ENCODE results near the gene ARHGEF11. TPM values are rescaled to one million over a fixed set of nuclear protein-coding genes. Genes with fewer than 3 reads are reported as not detected.

Gene ARHGEF11
- total RNA-seq, 1 experiment from 2014 or later: 41.1 TPM

DNA sequence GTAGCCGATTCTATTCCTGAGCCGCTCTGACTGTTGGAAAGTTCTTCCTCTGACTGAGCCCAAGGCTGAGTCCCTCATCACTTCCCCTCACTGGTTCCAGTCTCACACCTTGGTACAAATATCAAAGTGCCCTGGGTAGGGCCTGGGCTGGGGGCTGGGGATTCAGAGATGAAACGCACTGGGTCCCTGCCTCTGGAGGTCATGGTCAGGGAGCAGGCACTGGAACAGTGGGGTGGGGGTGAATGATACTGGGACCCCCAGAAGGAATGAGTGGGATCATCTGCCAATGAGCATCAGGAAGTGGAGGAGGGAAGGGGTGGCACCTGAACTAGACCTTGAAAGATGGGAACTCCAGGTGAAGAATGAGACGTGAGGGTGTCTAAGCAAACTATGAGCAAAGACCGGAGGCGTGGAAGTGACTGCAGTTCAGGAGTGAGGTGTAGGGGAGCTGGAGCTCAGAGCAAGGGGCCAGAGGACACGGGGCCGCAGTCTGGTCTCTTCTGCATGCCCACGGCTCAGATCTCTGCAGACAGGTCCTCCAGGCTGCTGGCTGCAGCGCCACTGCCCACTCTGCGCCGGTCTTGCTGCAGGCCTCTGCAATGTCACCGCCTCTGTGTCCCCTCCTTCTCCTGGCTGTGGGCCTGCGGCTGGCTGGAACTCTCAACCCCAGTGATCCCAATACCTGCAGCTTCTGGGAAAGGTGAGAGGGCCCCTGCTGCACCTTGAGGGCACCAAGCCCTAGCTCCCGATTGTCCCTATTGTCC lies 142.0 kb downstream of the ARHGEF11 start:
- no peak overlapping the region for H3K4me2 ChIP-seq (ENCODE audit: insufficient read depth, insufficient read length, low read length)
- no peaks in the 10 kb centered on the region for H3K4me1 ChIP-seq (ENCODE audit: insufficient read depth, low read length)
- H4K8ac ChIP-seq (replicated peaks; ENCODE audit: insufficient read length, low read depth, low read length): no peak overlapping the region
- H4K20me1 ChIP-seq (ENCODE audit: control insufficient read depth, insufficient read depth, insufficient read length): no peaks in the 10 kb centered on the region
- H3T11ph ChIP-seq (ENCODE audit: low read length): no peak overlapping the region
- DNase-seq: no peak
- no peak overlapping the region for H2BK15ac ChIP-seq (ENCODE audit: low read depth, low read length)
- H3K56ac ChIP-seq (ENCODE audit: insufficient read length, low read depth, low read length): no peak overlapping the region
- no peaks in the 10 kb centered on the region for H3K9me3 Mint-ChIP-seq
- H2BK12ac ChIP-seq (ENCODE audit: insufficient read length, low read depth, low read length): no peak overlapping the region
- H2AFZ ChIP-seq (ENCODE audit: low read length): no peak overlapping the region
- no peaks in the 10 kb centered on the region for H3K79me1 ChIP-seq (ENCODE audit: insufficient read depth, low read depth, low read length, poor library complexity, severe bottlenecking)
- no peak overlapping the region for H2BK5ac ChIP-seq (ENCODE audit: insufficient read length, low read length)
- H4K5ac ChIP-seq (ENCODE audit: insufficient read length, low read depth, low read length): no peak overlapping the region
- no peaks in the 10 kb centered on the region for H3K79me2 ChIP-seq (ENCODE audit: insufficient read depth, low read length)
- H2BK20ac ChIP-seq (ENCODE audit: low read depth, low read length, poor library complexity, severe bottlenecking): no peak overlapping the region
- H3K27me3 Mint-ChIP-seq (ENCODE audit: low read depth): peaks cover 28% of the 10 kb centered on the region
- no peak overlapping the region for H3K18ac ChIP-seq (ENCODE audit: insufficient read length, low read depth, low read length)
- H2AK5ac ChIP-seq (ENCODE audit: insufficient read length, low read length): no peak overlapping the region
- no peak overlapping the region for H3K4ac ChIP-seq (ENCODE audit: low read depth, low read length)
- no peaks in the 10 kb centered on the region for H3K36me3 Mint-ChIP-seq (ENCODE audit: insufficient read depth in 1 of 3, low read depth in 3 of 3)
- H3K4me1 Mint-ChIP-seq: peaks cover 2 to 17% of the 10 kb centered on the region in 2 experiments
- WGBS (ENCODE audit: extremely low coverage, insufficient read length, low lambda C conversion rate): no CpG with 5 or more reads among the region's 15 CpGs
- H3K23me2 ChIP-seq (ENCODE audit: insufficient read length, low read depth, low read length, poor library complexity, severe bottlenecking): no peaks in the 10 kb centered on the region
- no peak overlapping the region for H3K27ac ChIP-seq (ENCODE audit: insufficient read length, low read depth, low read length)
- H3K14ac ChIP-seq (ENCODE audit: insufficient read depth, low read length): no peak overlapping the region
- no peak overlapping the region for H3K9ac ChIP-seq (ENCODE audit: extremely low read depth, insufficient read length, low read length)
- H3K4me3 Mint-ChIP-seq: no peak overlapping the region
- H3K23ac ChIP-seq (ENCODE audit: insufficient read length, low read depth, low read length): no peak overlapping the region
- H3K27ac Mint-ChIP-seq: no peak overlapping the region
- H2BK120ac ChIP-seq (ENCODE audit: low read depth, low read length, poor library complexity, severe bottlenecking): no peak overlapping the region
- H4K91ac ChIP-seq (ENCODE audit: insufficient read length, low read depth, low read length): no peak overlapping the region
- H3K9me3 ChIP-seq (ENCODE audit: control insufficient read depth, low read depth, low read length): no peaks in the 10 kb centered on the region
- TF ChIP-seq, protein P1, sequence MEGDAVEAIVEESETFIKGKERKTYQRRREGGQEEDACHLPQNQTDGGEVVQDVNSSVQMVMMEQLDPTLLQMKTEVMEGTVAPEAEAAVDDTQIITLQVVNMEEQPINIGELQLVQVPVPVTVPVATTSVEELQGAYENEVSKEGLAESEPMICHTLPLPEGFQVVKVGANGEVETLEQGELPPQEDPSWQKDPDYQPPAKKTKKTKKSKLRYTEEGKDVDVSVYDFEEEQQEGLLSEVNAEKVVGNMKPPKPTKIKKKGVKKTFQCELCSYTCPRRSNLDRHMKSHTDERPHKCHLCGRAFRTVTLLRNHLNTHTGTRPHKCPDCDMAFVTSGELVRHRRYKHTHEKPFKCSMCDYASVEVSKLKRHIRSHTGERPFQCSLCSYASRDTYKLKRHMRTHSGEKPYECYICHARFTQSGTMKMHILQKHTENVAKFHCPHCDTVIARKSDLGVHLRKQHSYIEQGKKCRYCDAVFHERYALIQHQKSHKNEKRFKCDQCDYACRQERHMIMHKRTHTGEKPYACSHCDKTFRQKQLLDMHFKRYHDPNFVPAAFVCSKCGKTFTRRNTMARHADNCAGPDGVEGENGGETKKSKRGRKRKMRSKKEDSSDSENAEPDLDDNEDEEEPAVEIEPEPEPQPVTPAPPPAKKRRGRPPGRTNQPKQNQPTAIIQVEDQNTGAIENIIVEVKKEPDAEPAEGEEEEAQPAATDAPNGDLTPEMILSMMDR (conservative IDR thresholded peaks at IDR 0.05): no peak
- H3K27me3 ChIP-seq (ENCODE audit: insufficient read depth, low read length): no peaks in the 10 kb centered on the region; the same call in 1 of the 2 replicates

Data from H9 (cell line).